ENCODE data around the gene PPFIA2.

- no peak for TF ChIP-seq CTCF (IDR thresholded peaks at IDR 0.05)
- TF ChIP-seq POLR2A (IDR thresholded peaks at IDR 0.05) = no peak
These were observed 527.4 kb downstream of the PPFIA2 start for GRCh38 chr12:81231574-81232368.
